ENCODE results near the gene CCL3.
"Not testable (repeated sequence)": the region's sequence is repeated elsewhere in the genome, so short reads cannot be mapped to it uniquely, and the experiment has no call there.

The CCL3 gene

GRCh38 chr17:36115649-36115977, 25.7 kb upstream of the CCL3 start:
- not testable (repeated sequence) for DNase-seq (ENCODE audit: low read depth)

- not testable (repeated sequence) for DNase-seq (ENCODE audit: low read depth)
Observed at GRCh38 chr17:36114971-36115648, 25.2 kb upstream of the CCL3 start.

- DNase-seq (ENCODE audit: low read depth): not testable (repeated sequence)
Observed at GRCh38 chr17:36113131-36113530, 23.2 kb upstream of the CCL3 start.

- DNase-seq (ENCODE audit: low read depth): no peak
Observed at GRCh38 chr17:36112572-36112971, 22.6 kb upstream of the CCL3 start.

GRCh38 chr17:36111068-36111490, 21.1 kb upstream of the CCL3 start:
- no peak for DNase-seq (ENCODE audit: low read depth)

- DNase-seq (ENCODE audit: low read depth): not testable (repeated sequence)
Observed at GRCh38 chr17:36108265-36108664, 18.3 kb upstream of the CCL3 start.

- no peak for DNase-seq (ENCODE audit: low read depth)
Observed at GRCh38 chr17:36107660-36108059, 17.7 kb upstream of the CCL3 start.

- no peak for DNase-seq (ENCODE audit: low read depth)
Observed at GRCh38 chr17:36106493-36106835, 16.5 kb upstream of the CCL3 start.

GRCh38 chr17:36105781-36106492, 16.0 kb upstream of the CCL3 start:
- DNase-seq (ENCODE audit: low read depth): no peak

GRCh38 chr17:36104701-36105181, 14.8 kb upstream of the CCL3 start:
- DNase-seq (ENCODE audit: low read depth): no peak

- not testable (repeated sequence) for DNase-seq (ENCODE audit: low read depth)
Observed at GRCh38 chr17:36104246-36104645, 14.3 kb upstream of the CCL3 start.

- DNase-seq (ENCODE audit: low read depth): not testable (repeated sequence)
Observed at GRCh38 chr17:36103401-36103975, 13.5 kb upstream of the CCL3 start, which contains the start of gene CCL4. CCL4 (plus strand) TSS chr17:36103827; CDS start chr17:36103906, 79 bp downstream.

- DNase-seq (ENCODE audit: low read depth): not testable (repeated sequence)
Observed at GRCh38 chr17:36099004-36099403, 9.1 kb upstream of the CCL3 start.

GRCh38 chr17:36095992-36096391, 6.0 kb upstream of the CCL3 start:
- no peak for DNase-seq (ENCODE audit: low read depth)

- DNase-seq (ENCODE audit: low read depth): no peak
Observed at GRCh38 chr17:36094746-36095145, 4.8 kb upstream of the CCL3 start.

- DNase-seq (ENCODE audit: low read depth): no peak
Observed at GRCh38 chr17:36094232-36094631, 4.3 kb upstream of the CCL3 start.

- DNase-seq (ENCODE audit: low read depth): not testable (repeated sequence)
Observed at GRCh38 chr17:36092715-36093114, 2.8 kb upstream of the CCL3 start.

GRCh38 chr17:36092230-36092629, 2.3 kb upstream of the CCL3 start:
- no peak for DNase-seq (ENCODE audit: low read depth)

GRCh38 chr17:36089339-36089865, 541 bp downstream of the CCL3 start:
- DNase-seq (ENCODE audit: low read depth): no peak

GRCh38 chr17:36088670-36089338, 1.1 kb downstream of the CCL3 start:
- no peak for DNase-seq (ENCODE audit: low read depth)

- not testable (repeated sequence) for DNase-seq (ENCODE audit: low read depth)
Observed at GRCh38 chr17:36087897-36088572, 1.9 kb downstream of the CCL3 start.

GRCh38 chr17:36087471-36087870, 2.5 kb downstream of the CCL3 start:
- DNase-seq (ENCODE audit: low read depth): not testable (repeated sequence)
